ENCODE measurements around the gene ANKIB1.
"Not testable (repeated sequence)": the region's sequence is repeated elsewhere in the genome, so short reads cannot be mapped to it uniquely, and the experiment has no call there.

Gene ANKIB1

GRCh38 chr7:92331508-92331907, 85.7 kb downstream of the ANKIB1 start:
- no peak for DNase-seq

- no peak for DNase-seq
These were observed 87.0 kb downstream of the ANKIB1 start for GRCh38 chr7:92332782-92333181.

- peak; percentile 73 for DNase-seq
These were observed 88.1 kb downstream of the ANKIB1 start for GRCh38 chr7:92333866-92334265.

- no peak for DNase-seq
These were observed 89.8 kb downstream of the ANKIB1 start for GRCh38 chr7:92335574-92335973.

GRCh38 chr7:92336662-92337340, 91.0 kb downstream of the ANKIB1 start:
- no peak for DNase-seq

- DNase-seq, result no peak
These were observed 94.2 kb downstream of the ANKIB1 start for GRCh38 chr7:92340016-92340415.

- DNase-seq, result peak; percentile 42
These were observed 97.9 kb downstream of the ANKIB1 start for GRCh38 chr7:92343714-92344113.

GRCh38 chr7:92352009-92352408, 106.2 kb downstream of the ANKIB1 start:
- DNase-seq, result no peak

- DNase-seq, result no peak
These were observed 108.4 kb downstream of the ANKIB1 start for GRCh38 chr7:92354214-92354613.

GRCh38 chr7:92356406-92356805, 110.6 kb downstream of the ANKIB1 start:
- no peak for DNase-seq

- no peak for DNase-seq
These were observed 111.5 kb downstream of the ANKIB1 start for GRCh38 chr7:92357260-92357659.

GRCh38 chr7:92359179-92359578, 113.4 kb downstream of the ANKIB1 start:
- DNase-seq, result not testable (repeated sequence)

GRCh38 chr7:92359801-92360200, 114.0 kb downstream of the ANKIB1 start:
- DNase-seq, result peak; percentile 44

- DNase-seq, result peak; percentile 39
These were observed 114.6 kb downstream of the ANKIB1 start for GRCh38 chr7:92360387-92360786.

GRCh38 chr7:92362131-92362530, 116.4 kb downstream of the ANKIB1 start:
- DNase-seq, result no peak

GRCh38 chr7:92366730-92367129, 121.0 kb downstream of the ANKIB1 start:
- peak; percentile 62 for DNase-seq

- DNase-seq, result no peak
These were observed 123.0 kb downstream of the ANKIB1 start for GRCh38 chr7:92368741-92369140.

- peak; percentile 37 for DNase-seq
These were observed 129.2 kb downstream of the ANKIB1 start for GRCh38 chr7:92375013-92375412.

GRCh38 chr7:92391071-92391470, 145.3 kb downstream of the ANKIB1 start:
- DNase-seq, result no peak

GRCh38 chr7:92397542-92397941, 151.8 kb downstream of the ANKIB1 start:
- no peak for DNase-seq

- DNase-seq, result no peak
These were observed 154.2 kb downstream of the ANKIB1 start for GRCh38 chr7:92400013-92400412.

GRCh38 chr7:92402920-92403759, 157.4 kb downstream of the ANKIB1 start:
- peak; percentile 30 for DNase-seq

GRCh38 chr7:92403760-92404074, 157.9 kb downstream of the ANKIB1 start:
- no peak for DNase-seq

- DNase-seq, result no peak
These were observed 158.4 kb downstream of the ANKIB1 start for GRCh38 chr7:92404170-92404614.
